NOMO-1 (cell line): Measurements from ENCODE around the gene SCN1B.
"Not testable (repeated sequence)": the region's sequence is repeated elsewhere in the genome, so short reads cannot be mapped to it uniquely, and the experiment has no call there.

Experiments
- DNase-seq, 2 experiments: peaks; one replicate each; lab custom pipeline; 2025; ENCODE audit not compliant: unreplicated experiment in 2 of 2; lab: John Stamatoyannopoulos, UW

Gene SCN1B

GRCh38 chr19:35034588-35035382 lies 4.5 kb downstream of the SCN1B start:
- no peak for DNase-seq

- no peak for DNase-seq
Measured at GRCh38 chr19:35037716-35038622, 7.7 kb downstream of the SCN1B start.

GRCh38 chr19:35038623-35039512 lies 8.6 kb downstream of the SCN1B start:
- DNase-seq, result peak in 1 of 2 experiments; percentile 18

- no peak for DNase-seq
Measured at GRCh38 chr19:35039881-35040825, 9.9 kb downstream of the SCN1B start.

GRCh38 chr19:35040826-35041547 lies 10.7 kb downstream of the SCN1B start:
- no peak for DNase-seq

- DNase-seq, result no peak
Measured at GRCh38 chr19:35041548-35042055, 11.3 kb downstream of the SCN1B start, which contains the start of gene HPN. Gene HPN (plus strand): TSS chr19:35041721. CDS start chr19:35042507, 786 bp downstream.

- no peak for DNase-seq
Measured at GRCh38 chr19:35042056-35042730, 11.9 kb downstream of the SCN1B start.

- no peak for DNase-seq
Measured at GRCh38 chr19:35042954-35043604, 12.8 kb downstream of the SCN1B start.

GRCh38 chr19:35043906-35044305 lies 13.6 kb downstream of the SCN1B start:
- no peak for DNase-seq

GRCh38 chr19:35044317-35045117 lies 14.2 kb downstream of the SCN1B start:
- peak in 1 of 2 experiments; percentile 22 for DNase-seq

- peak in 1 of 2 experiments; percentile 34 for DNase-seq
Measured at GRCh38 chr19:35045667-35046300, 15.5 kb downstream of the SCN1B start.

- DNase-seq, result no peak
Measured at GRCh38 chr19:35046461-35046860, 16.2 kb downstream of the SCN1B start.

- no peak for DNase-seq
Measured at GRCh38 chr19:35048911-35049411, 18.7 kb downstream of the SCN1B start.

GRCh38 chr19:35049456-35049855 lies 19.2 kb downstream of the SCN1B start:
- no peak for DNase-seq

- not testable (repeated sequence) for DNase-seq
Measured at GRCh38 chr19:35050662-35051061, 20.4 kb downstream of the SCN1B start.

- not testable (repeated sequence) for DNase-seq
Measured at GRCh38 chr19:35051268-35051667, 21.0 kb downstream of the SCN1B start.
